ENCODE data around the gene TTC33.
A peak's percentile ranks its signal among the peaks of the same experiment; 100 is the strongest.

Gene TTC33

DNA sequence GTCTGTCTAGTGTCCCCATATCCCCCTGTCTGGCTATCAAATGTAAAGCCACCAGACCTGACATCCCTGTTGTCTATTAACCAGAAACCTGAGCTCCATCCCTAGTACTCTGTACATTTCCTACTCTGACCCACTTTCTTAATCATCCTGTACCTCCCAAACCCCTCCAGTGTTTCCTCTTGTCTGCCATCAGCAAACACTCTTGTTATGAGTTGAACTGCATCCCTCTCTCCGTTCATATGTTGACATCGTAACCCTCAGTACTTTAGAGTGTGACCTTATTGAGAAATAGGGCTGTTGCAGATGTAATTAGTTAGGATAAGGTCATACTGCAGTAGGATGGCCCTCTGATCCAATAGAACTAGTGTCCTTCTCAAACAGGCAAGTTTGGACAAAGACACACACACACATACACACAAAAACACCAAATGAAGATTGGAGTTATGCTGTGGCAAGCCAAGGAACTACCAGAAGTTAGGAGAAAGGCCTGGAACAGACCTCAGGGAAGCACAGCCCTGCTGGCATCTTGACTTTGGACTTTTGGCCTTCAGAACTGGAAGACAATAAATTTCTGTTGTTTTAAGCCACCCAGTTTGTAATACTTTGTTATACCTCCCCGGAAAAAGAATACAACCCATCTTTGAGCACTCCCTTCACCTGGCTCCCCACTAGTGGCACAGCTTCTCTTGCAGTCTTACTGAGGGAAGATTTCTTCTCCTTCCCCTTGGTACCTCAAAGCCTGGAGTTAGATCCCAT is 256.1 kb downstream of the TTC33 start:
- H3K27me3 ChIP-seq (ENCODE audit: control insufficient read depth in 5 of 5, insufficient read depth in 4 of 5, low read length in 5 of 5) = no peaks in the 10 kb centered on the region
- H3K36me3 ChIP-seq (ENCODE audit: control insufficient read depth in 5 of 5, insufficient read depth in 5 of 5, low read length in 5 of 5) = no peaks in the 10 kb centered on the region
- no peak overlapping the region for H3K9ac ChIP-seq (ENCODE audit: low read length in 5 of 5)
- no peak overlapping the region for H3K4me3 ChIP-seq (ENCODE audit: low read depth in 1 of 5, low read length in 5 of 5)
- no peaks in the 10 kb centered on the region for H3K9me3 ChIP-seq (ENCODE audit: control insufficient read depth in 5 of 5, low read length in 5 of 5)
- H3K27ac ChIP-seq (ENCODE audit: low read depth, low read length) = no peak overlapping the region
- H3K4me1 ChIP-seq (ENCODE audit: control insufficient read depth in 5 of 5, insufficient read depth in 5 of 5, low read length in 5 of 5) = no peaks in the 10 kb centered on the region

- Histone ChIP-seq H3K27ac (ENCODE audit: low read depth, low read length) (no peak overlapping the region), H3K9ac (ENCODE audit: low read length in 5 of 5) (no peak overlapping the region), H3K4me3 (ENCODE audit: low read depth in 1 of 5, low read length in 5 of 5) (no peak overlapping the region), H3K36me3 (ENCODE audit: control insufficient read depth in 5 of 5, insufficient read depth in 5 of 5, low read length in 5 of 5) (no peaks in the 10 kb centered on the region), H3K4me1 (ENCODE audit: control insufficient read depth in 5 of 5, insufficient read depth in 5 of 5, low read length in 5 of 5) (no peaks in the 10 kb centered on the region), H3K9me3 (ENCODE audit: control insufficient read depth in 5 of 5, low read length in 5 of 5) (no peaks in the 10 kb centered on the region), H3K27me3 (ENCODE audit: control insufficient read depth in 5 of 5, insufficient read depth in 4 of 5, low read length in 5 of 5) (no peaks in the 10 kb centered on the region)
Observed at GRCh38 chr5:40499007-40499406, 256.8 kb downstream of the TTC33 start.

DNA sequence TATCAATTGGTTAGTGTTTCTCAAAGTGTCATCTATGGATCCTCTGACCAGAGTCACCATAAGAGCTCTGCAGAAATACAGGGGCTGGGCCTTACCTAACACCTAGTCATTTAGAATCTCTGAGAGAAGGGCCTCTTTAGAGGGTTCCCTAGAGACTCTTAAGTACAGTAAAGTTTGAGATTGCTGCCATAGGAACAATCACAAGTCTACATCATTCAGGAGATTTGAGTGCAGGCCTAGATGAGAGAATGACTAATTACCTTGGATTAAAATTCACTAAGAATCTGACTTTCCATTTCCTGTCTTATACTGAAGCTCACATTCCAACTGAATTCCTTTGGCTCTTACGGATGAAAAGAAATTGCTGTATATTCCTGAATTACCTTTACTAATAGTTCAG is 258.2 kb downstream of the TTC33 start:
- H3K36me3 ChIP-seq (ENCODE audit: control insufficient read depth in 5 of 5, insufficient read depth in 5 of 5, low read length in 5 of 5) = no peaks in the 10 kb centered on the region
- no peak overlapping the region for H3K9ac ChIP-seq (ENCODE audit: low read length in 5 of 5)
- H3K4me3 ChIP-seq (ENCODE audit: low read depth in 1 of 5, low read length in 5 of 5) = no peak overlapping the region
- H3K27ac ChIP-seq (ENCODE audit: low read depth, low read length) = no peak overlapping the region
- no peaks in the 10 kb centered on the region for H3K4me1 ChIP-seq (ENCODE audit: control insufficient read depth in 5 of 5, insufficient read depth in 5 of 5, low read length in 5 of 5)
- H3K27me3 ChIP-seq (ENCODE audit: control insufficient read depth in 5 of 5, insufficient read depth in 4 of 5, low read length in 5 of 5) = no peaks in the 10 kb centered on the region
- H3K9me3 ChIP-seq (ENCODE audit: control insufficient read depth in 5 of 5, low read length in 5 of 5) = no peaks in the 10 kb centered on the region

DNA sequence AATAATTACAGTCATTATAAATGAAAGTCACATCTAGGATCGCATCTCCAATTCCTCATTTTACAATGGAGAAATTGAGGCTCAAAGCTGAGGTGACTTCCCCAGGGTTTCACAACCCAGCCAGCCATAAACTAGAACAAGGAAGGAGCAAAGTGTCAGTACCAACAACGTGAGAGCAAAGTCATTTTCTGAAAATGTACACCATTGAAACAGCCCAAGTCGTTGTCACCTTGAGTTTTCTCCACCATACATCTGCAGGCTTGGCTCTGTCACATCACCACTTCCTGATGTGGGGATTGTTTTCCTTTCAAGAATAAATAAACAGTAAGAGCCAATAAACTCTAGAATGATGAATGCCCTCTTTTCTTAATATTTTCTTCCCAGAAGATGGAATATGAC is 260.5 kb downstream of the TTC33 start:
- Histone ChIP-seq H3K4me3 (ENCODE audit: low read depth in 1 of 5, low read length in 5 of 5) (no peak overlapping the region), H3K9ac (ENCODE audit: low read length in 5 of 5) (no peak overlapping the region), H3K9me3 (ENCODE audit: control insufficient read depth in 5 of 5, low read length in 5 of 5) (no peaks in the 10 kb centered on the region), H3K4me1 (ENCODE audit: control insufficient read depth in 5 of 5, insufficient read depth in 5 of 5, low read length in 5 of 5) (peaks cover 0 to 10% (median 0%) of the 10 kb centered on the region in 5 donors), H3K27me3 (ENCODE audit: control insufficient read depth in 5 of 5, insufficient read depth in 4 of 5, low read length in 5 of 5) (no peaks in the 10 kb centered on the region), H3K36me3 (ENCODE audit: control insufficient read depth in 5 of 5, insufficient read depth in 5 of 5, low read length in 5 of 5) (no peaks in the 10 kb centered on the region), H3K27ac (ENCODE audit: low read depth, low read length) (no peak overlapping the region)

DNA sequence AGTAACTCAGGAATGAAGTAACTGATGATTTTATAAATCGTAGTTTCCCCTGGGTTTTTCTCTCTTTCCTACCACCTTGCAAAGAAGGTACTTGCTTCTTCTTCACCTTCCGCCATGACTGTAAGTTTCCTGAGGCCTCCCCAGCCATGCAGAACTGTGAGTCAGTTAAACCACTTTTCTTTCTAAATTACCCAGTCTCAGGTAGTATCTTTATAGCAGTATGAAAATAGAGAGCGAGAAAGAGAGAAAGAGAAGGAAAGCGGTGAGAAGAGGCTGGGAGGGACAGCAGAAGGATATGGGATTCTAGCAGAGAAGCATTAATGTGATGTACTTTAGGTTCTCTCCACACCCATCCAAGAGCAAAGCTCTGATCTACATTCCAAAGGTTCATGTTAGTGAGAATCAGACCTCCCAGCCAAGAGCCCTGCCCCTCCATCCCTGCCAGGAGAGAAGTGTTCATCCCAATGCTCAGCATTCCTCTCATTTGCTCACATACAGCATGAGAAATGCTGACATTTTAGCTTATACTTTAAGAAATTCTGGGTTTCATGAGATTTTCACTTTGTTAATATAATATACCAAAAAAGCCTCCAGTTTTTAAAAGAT is 261.0 kb downstream of the TTC33 start:
- H3K27me3 ChIP-seq (ENCODE audit: control insufficient read depth in 5 of 5, insufficient read depth in 4 of 5, low read length in 5 of 5) = no peaks in the 10 kb centered on the region
- no peak overlapping the region for H3K9ac ChIP-seq (ENCODE audit: low read length in 5 of 5)
- peaks cover 0 to 12% (median 0%) of the 10 kb centered on the region in 5 donors for H3K4me1 ChIP-seq (ENCODE audit: control insufficient read depth in 5 of 5, insufficient read depth in 5 of 5, low read length in 5 of 5)
- H3K36me3 ChIP-seq (ENCODE audit: control insufficient read depth in 5 of 5, insufficient read depth in 5 of 5, low read length in 5 of 5) = no peaks in the 10 kb centered on the region
- no peaks in the 10 kb centered on the region for H3K9me3 ChIP-seq (ENCODE audit: control insufficient read depth in 5 of 5, low read length in 5 of 5)
- H3K4me3 ChIP-seq (ENCODE audit: low read depth in 1 of 5, low read length in 5 of 5) = no peak overlapping the region
- H3K27ac ChIP-seq (ENCODE audit: low read depth, low read length) = no peak overlapping the region

DNA sequence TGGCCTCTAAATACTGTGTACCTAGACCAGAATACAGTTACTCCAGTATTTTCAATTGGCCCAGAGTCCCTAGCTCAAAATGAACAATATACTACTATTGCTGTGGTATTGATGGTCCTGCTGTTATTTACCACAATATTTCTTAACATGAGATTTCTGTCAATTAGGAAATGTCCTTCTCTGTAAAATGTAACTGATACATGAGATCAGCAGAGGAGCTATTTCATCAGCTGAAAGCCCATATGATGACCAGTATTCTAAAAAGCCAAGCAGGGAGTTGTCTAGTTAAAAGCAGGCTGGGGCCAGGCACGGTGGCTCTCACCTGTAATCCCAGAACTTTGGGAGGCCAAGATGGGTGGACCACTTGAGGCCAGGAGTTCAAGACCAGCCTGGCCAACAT is 263.7 kb downstream of the TTC33 start:
- H3K4me1 ChIP-seq (ENCODE audit: control insufficient read depth in 5 of 5, insufficient read depth in 5 of 5, low read length in 5 of 5) = peaks cover 0 to 12% (median 2%) of the 10 kb centered on the region in 5 donors
- H3K9ac ChIP-seq (ENCODE audit: low read length in 5 of 5) = no peak overlapping the region
- H3K4me3 ChIP-seq (ENCODE audit: low read depth in 1 of 5, low read length in 5 of 5) = no peak overlapping the region
- H3K36me3 ChIP-seq (ENCODE audit: control insufficient read depth in 5 of 5, insufficient read depth in 5 of 5, low read length in 5 of 5) = no peaks in the 10 kb centered on the region
- no peaks in the 10 kb centered on the region for H3K9me3 ChIP-seq (ENCODE audit: control insufficient read depth in 5 of 5, low read length in 5 of 5)
- no peaks in the 10 kb centered on the region for H3K27me3 ChIP-seq (ENCODE audit: control insufficient read depth in 5 of 5, insufficient read depth in 4 of 5, low read length in 5 of 5)
- H3K27ac ChIP-seq (ENCODE audit: low read depth, low read length) = no peak overlapping the region

DNA sequence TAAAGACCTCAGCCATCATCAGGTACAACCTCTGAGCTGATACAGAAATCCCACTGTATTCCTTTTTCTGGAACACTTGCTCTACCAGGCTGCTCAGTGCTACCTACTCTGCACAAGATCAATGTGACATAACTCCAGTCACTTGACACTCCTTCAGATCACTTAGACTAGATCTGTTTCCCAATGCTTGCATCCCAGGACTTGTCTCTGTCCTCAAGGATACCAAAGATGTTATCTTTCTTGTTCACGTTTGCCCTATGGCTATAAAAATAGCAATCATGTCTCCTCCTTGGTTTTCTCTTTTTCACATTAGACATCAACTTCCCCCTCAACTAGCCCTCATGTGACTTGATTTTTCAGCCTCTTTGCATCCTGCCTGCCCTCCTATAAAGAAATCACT is 264.1 kb downstream of the TTC33 start:
- Histone ChIP-seq H3K4me3 (ENCODE audit: low read depth in 1 of 5, low read length in 5 of 5) (no peak overlapping the region), H3K27ac (ENCODE audit: low read depth, low read length) (no peak overlapping the region)

GRCh38 chr5:40490464-40491111 is 265.2 kb downstream of the TTC33 start:
- peak overlapping the region; percentile 60 for H3K27ac ChIP-seq (ENCODE audit: low read depth, low read length)

More for the DNA sequence above, 264.1 kb downstream of the TTC33 start:
- Histone ChIP-seq H3K4me1 (ENCODE audit: control insufficient read depth in 5 of 5, insufficient read depth in 5 of 5, low read length in 5 of 5) (peaks cover 0 to 12% (median 2%) of the 10 kb centered on the region in 5 donors), H3K9ac (ENCODE audit: low read length in 5 of 5) (no peak overlapping the region), H3K36me3 (ENCODE audit: control insufficient read depth in 5 of 5, insufficient read depth in 5 of 5, low read length in 5 of 5) (no peaks in the 10 kb centered on the region), H3K9me3 (ENCODE audit: control insufficient read depth in 5 of 5, low read length in 5 of 5) (no peaks in the 10 kb centered on the region), H3K27me3 (ENCODE audit: control insufficient read depth in 5 of 5, insufficient read depth in 4 of 5, low read length in 5 of 5) (no peaks in the 10 kb centered on the region)

DNA sequence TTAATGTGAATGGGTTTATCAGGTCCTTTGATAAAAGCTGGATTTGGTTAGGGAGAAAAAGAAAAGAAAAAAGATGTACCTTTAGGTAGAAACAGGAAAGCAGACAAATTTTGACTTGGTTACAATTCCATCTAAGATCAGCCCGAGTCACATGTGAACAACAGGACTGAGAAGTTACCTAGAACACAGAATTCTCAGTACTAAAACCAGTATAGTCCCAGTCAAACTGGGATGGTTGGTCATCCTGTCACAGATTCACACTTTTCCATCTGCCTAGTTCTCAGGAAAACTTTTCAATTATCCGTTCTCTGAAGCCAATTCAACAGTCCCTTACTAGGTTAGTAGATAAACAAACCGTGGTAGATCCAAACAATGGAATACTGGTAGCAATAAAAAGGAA is 266.3 kb downstream of the TTC33 start:
- no peak overlapping the region for H3K4me3 ChIP-seq (ENCODE audit: low read depth in 1 of 5, low read length in 5 of 5)
- no peak overlapping the region for H3K9ac ChIP-seq (ENCODE audit: low read length in 5 of 5)
- H3K9me3 ChIP-seq (ENCODE audit: control insufficient read depth in 5 of 5, low read length in 5 of 5) = no peaks in the 10 kb centered on the region
- H3K27me3 ChIP-seq (ENCODE audit: control insufficient read depth in 5 of 5, insufficient read depth in 4 of 5, low read length in 5 of 5) = no peaks in the 10 kb centered on the region
- peaks cover 0 to 22% (median 7%) of the 10 kb centered on the region in 5 donors for H3K4me1 ChIP-seq (ENCODE audit: control insufficient read depth in 5 of 5, insufficient read depth in 5 of 5, low read length in 5 of 5)
- H3K36me3 ChIP-seq (ENCODE audit: control insufficient read depth in 5 of 5, insufficient read depth in 5 of 5, low read length in 5 of 5) = no peaks in the 10 kb centered on the region
- no peak overlapping the region for H3K27ac ChIP-seq (ENCODE audit: low read depth, low read length)

More at GRCh38 chr5:40490464-40491111, 265.2 kb downstream of the TTC33 start:
- Histone ChIP-seq H3K9me3 (ENCODE audit: control insufficient read depth in 5 of 5, low read length in 5 of 5) (no peaks in the 10 kb centered on the region), H3K4me3 (ENCODE audit: low read depth in 1 of 5, low read length in 5 of 5) (no peak overlapping the region), H3K9ac (ENCODE audit: low read length in 5 of 5) (peak overlapping the region in 1 of 5 donors; percentile 36), H3K36me3 (ENCODE audit: control insufficient read depth in 5 of 5, insufficient read depth in 5 of 5, low read length in 5 of 5) (no peaks in the 10 kb centered on the region), H3K27me3 (ENCODE audit: control insufficient read depth in 5 of 5, insufficient read depth in 4 of 5, low read length in 5 of 5) (no peaks in the 10 kb centered on the region), H3K4me1 (ENCODE audit: control insufficient read depth in 5 of 5, insufficient read depth in 5 of 5, low read length in 5 of 5) (peaks cover 0 to 12% (median 4%) of the 10 kb centered on the region in 5 donors)

Measured in subcutaneous abdominal adipose tissue (tissue), 5 donors.